HCT116 (cell line): ENCODE measurements around the gene FSIP2. TPM values are rescaled to one million over a fixed set of nuclear protein-coding genes. Genes with fewer than 3 reads are reported as not detected.

Source experiments
- ATAC-seq: fragments of 200-7000 bp; cut with Tn5 transposase; 2 replicates; pipeline ENCODE4 v1.9.1; 2020; ENCODE audit warnings: mild to moderate bottlenecking, moderate library complexity
- BruUV-seq: library from RNA; stranded (reverse); fragments of 400-500 nt; replicated peaks from 2 replicates; lab custom pipeline; 2021; lab: Mats Ljungman, UMichigan
- CTCF ChIA-PET: fragments of 300-600 bp; sonication (Branson Sonifier 250); formaldehyde crosslinking; loops from one replicate; lab custom pipeline; 2021; ENCODE audit warnings: antibody characterized with exemption; lab: Charles Lee
- POLR2A ChIA-PET: fragments of 300-600, 350-600 bp; sonication (Branson Sonifier 250); formaldehyde crosslinking; loops from one replicate; lab custom pipeline; 2021; ENCODE audit warnings: antibody characterized with exemption; lab: Charles Lee
- RAD21 ChIA-PET, 2 experiments: fragments of 300-600 bp; sonication (Branson Sonifier 250); formaldehyde crosslinking; loops; one replicate each; lab custom pipeline; 2023; ENCODE audit warnings: low total read pairs in 2 of 2; ENCODE audit not compliant: uncharacterized antibody in 2 of 2, unreplicated experiment in 2 of 2, low non-redundant PET in 1 of 2; lab: Charles Lee
- DNase-seq: peaks from one replicate; pipeline ENCODE4 v3.0.0-alpha.2; 2010; ENCODE audit warnings: low read depth, low spot score
- H2AFZ ChIP-seq: fragments of 200-600 bp; shearing (Covaris generic), sonication (generic); 2 replicates; pipeline ENCODE4 v1.6.1; 2017; ENCODE audit warnings: low read depth, mixed run types, mixed read lengths, antibody characterized with exemption, low read length; ENCODE audit not compliant: poor library complexity, severe bottlenecking
- H3K27ac ChIP-seq: 2 replicates; pipeline ENCODE4 v1.5.1; 2012; ENCODE audit warnings: low read depth, low read length
- H3K27me3 ChIP-seq: fragments of 200-600 bp; sonication (generic); 2 replicates; pipeline ENCODE4 v1.6.1; 2016; ENCODE audit warnings: mixed run types, low read length, mixed read lengths; ENCODE audit not compliant: insufficient read depth
- H3K36me3 ChIP-seq, 2 experiments: fragments of 200-500 bp in 1 of 2; fragments of 200-600 bp in 1 of 2; sonication (Bioruptor generic) in 1 of 2; sonication (generic) in 1 of 2; 2 replicates each; pipeline versions ENCODE4 v1.5.1 to v1.6.1; 2014 to 2016; ENCODE audit warnings: low read length in 2 of 2, inconsistent platforms in 1 of 2, mixed read lengths in 1 of 2, mixed run types in 1 of 2; ENCODE audit not compliant: insufficient read depth in 2 of 2, control insufficient read depth in 1 of 2
- H3K4me1 ChIP-seq, 2 experiments: fragments of 200-600 bp in 1 of 2; sonication (generic) in 1 of 2; 2 replicates each; pipeline versions ENCODE4 v1.5.1 to v1.6.1; 2012 to 2017; ENCODE audit warnings: low read length in 2 of 2, inconsistent platforms in 1 of 2, mild to moderate bottlenecking in 1 of 2, mixed read lengths in 1 of 2, mixed run types in 1 of 2, moderate library complexity in 1 of 2; ENCODE audit not compliant: insufficient read depth in 2 of 2, control insufficient read depth in 1 of 2
- H3K4me2 ChIP-seq: fragments of 200-600 bp; sonication (generic); 2 replicates; pipeline ENCODE4 v1.6.1; 2017; ENCODE audit warnings: mixed run types, low read length, mixed read lengths
- H3K4me3 ChIP-seq, 2 experiments: fragments of 200-600 bp in 1 of 2; sonication (generic) in 1 of 2; replicated peaks in 1 of 2; 2 replicates each; pipeline ENCODE4 v1.5.1; 2011 to 2016; ENCODE audit warnings: low read length in 2 of 2, control low read depth in 1 of 2, low read depth in 1 of 2, mild to moderate bottlenecking in 1 of 2, mixed read lengths in 1 of 2, mixed run types in 1 of 2
- H3K79me2 ChIP-seq: fragments of 200-600 bp; sonication (generic); 2 replicates; pipeline ENCODE4 v1.6.1; 2017; ENCODE audit warnings: mild to moderate bottlenecking, mixed run types, low read length, moderate library complexity, mixed read lengths; ENCODE audit not compliant: insufficient read depth
- H3K9ac ChIP-seq: fragments of 200-600 bp; sonication (generic); 2 replicates; pipeline ENCODE4 v1.6.1; 2016; ENCODE audit warnings: low read length, mixed read lengths
- H3K9me2 ChIP-seq: fragments of 200-600 bp; sonication (generic), shearing (Covaris generic); 2 replicates; pipeline ENCODE4 v1.6.1; 2017; ENCODE audit warnings: mixed run types, mild to moderate bottlenecking, moderate library complexity; ENCODE audit not compliant: insufficient read depth
- H3K9me3 ChIP-seq, 2 experiments: fragments of 200-500 bp in 1 of 2; fragments of 200-600 bp in 1 of 2; sonication (Bioruptor generic) in 1 of 2; sonication (generic) in 1 of 2; 2 replicates each; pipeline ENCODE4 v1.6.1; 2014 to 2017; ENCODE audit warnings: low read length in 2 of 2, mixed read lengths in 2 of 2, inconsistent platforms in 1 of 2, low read depth in 1 of 2, mild to moderate bottlenecking in 1 of 2, mixed run types in 1 of 2, moderate library complexity in 1 of 2; ENCODE audit not compliant: control insufficient read depth in 1 of 2, insufficient read depth in 1 of 2
- H4K20me1 ChIP-seq: fragments of 200-600 bp; sonication (generic), shearing (Covaris generic); 2 replicates; pipeline ENCODE4 v1.6.1; 2017; ENCODE audit warnings: mixed run types, mild to moderate bottlenecking, moderate library complexity; ENCODE audit not compliant: insufficient read depth
- ELF1 ChIP-seq: IDR thresholded peaks from 2 replicates; pipeline ENCODE4 v1.6.1; 2012; ENCODE audit warnings: low read depth, borderline replicate concordance
- POLR2AphosphoS5 ChIP-seq: IDR thresholded peaks from 2 replicates; pipeline ENCODE4 v1.6.1; 2011; ENCODE audit warnings: mild to moderate bottlenecking, low read depth, low read length, moderate library complexity
- YY1 ChIP-seq: IDR thresholded peaks from 2 replicates; pipeline ENCODE4 v1.6.1; 2011; ENCODE audit warnings: low read length, low read depth, moderate library complexity, mild to moderate bottlenecking; ENCODE audit not compliant: insufficient replicate concordance; ENCODE audit errors: extremely low read depth
- intact Hi-C: fragments of 100-400 bp; cut with micrococcal nuclease; formaldehyde crosslinking; loops from 2 replicates; pipeline ENCODE4 v1.10.0; 2022
- total RNA-seq: library from RNA; stranded (reverse); gene quantifications from one replicate; pipeline ENCODE4 v1.2.1, GENCODE V29; 2021; ENCODE audit not compliant: unreplicated experiment

Gene FSIP2
- total RNA-seq, 1 experiment from 2014 or later, result not detected

GRCh38 chr2:185823773-185824172 lies 85.2 kb downstream of the FSIP2 start:
- RAD21 ChIA-PET, result no interaction called here
- no peaks in the 10 kb centered on the region for H3K36me3 ChIP-seq
- CTCF ChIA-PET, result no interaction called here
- no peaks in the 10 kb centered on the region; the same call in 1 of the 2 replicates for H3K9me2 ChIP-seq
- ATAC-seq (no peak), DNase-seq (no peak)
- no TSS peak for BruUV-seq
- H3K4me2 ChIP-seq, result no peak overlapping the region
- TF ChIP-seq POLR2AphosphoS5, result no peak
- no peak overlapping the region for H3K27ac ChIP-seq
- no peaks in the 10 kb centered on the region for H3K9me3 ChIP-seq
- POLR2A ChIA-PET, result no interaction called here
- no peaks in the 10 kb centered on the region for H4K20me1 ChIP-seq
- H3K4me1 ChIP-seq, result no peaks in the 10 kb centered on the region
- intact Hi-C loops, result no loop called here
- H2AFZ ChIP-seq, result no peak overlapping the region
- no peak overlapping the region for H3K4me3 ChIP-seq
- no peaks in the 10 kb centered on the region for H3K27me3 ChIP-seq
- no peak overlapping the region for H3K9ac ChIP-seq
- H3K79me2 ChIP-seq, result no peaks in the 10 kb centered on the region

- intact Hi-C loops, result no loop called here
- ATAC-seq, result no peak
- BruUV-seq, result no TSS peak
- no peak for DNase-seq
- no peaks in the 10 kb centered on the region for H3K9me3 ChIP-seq
- no peak overlapping the region for H3K4me2 ChIP-seq
- no peaks in the 10 kb centered on the region; the same call in 1 of the 2 replicates for H3K9me2 ChIP-seq
- no peaks in the 10 kb centered on the region for H4K20me1 ChIP-seq
- CTCF ChIA-PET, result no interaction called here
- no peak overlapping the region for H3K9ac ChIP-seq
- H3K4me1 ChIP-seq, result no peaks in the 10 kb centered on the region
- H3K27me3 ChIP-seq, result no peaks in the 10 kb centered on the region
- no peak overlapping the region for H3K4me3 ChIP-seq
- no peak overlapping the region for H2AFZ ChIP-seq
- POLR2A ChIA-PET, result no interaction called here
- H3K36me3 ChIP-seq, result no peaks in the 10 kb centered on the region
- RAD21 ChIA-PET, result no interaction called here
- TF ChIP-seq YY1 (no peak), ELF1 (no peak)
- H3K27ac ChIP-seq, result no peak overlapping the region
- H3K79me2 ChIP-seq, result no peaks in the 10 kb centered on the region
Measured at GRCh38 chr2:185825557-185825956, 87.0 kb downstream of the FSIP2 start.
